Fibroblast of lung (primary cell): Measurements from ENCODE around the gene ZCCHC7. TPM values are rescaled to one million over a fixed set of nuclear protein-coding genes. Genes with fewer than 3 reads are reported as not detected.

Experiments
- DNase-seq, 2 donors: peaks; one replicate each; pipeline versions ENCODE4 v3.0.0 to v3.0.0-alpha.2; 2010; ENCODE audit warnings: low read depth in 2 of 2
- H2AFZ ChIP-seq: 2 replicates; pipeline ENCODE4 v1.5.1; 2012; ENCODE audit warnings: low read length, control low read depth, inconsistent platforms
- H3K27ac ChIP-seq: 2 replicates; pipeline ENCODE4 v1.5.1; 2011; ENCODE audit warnings: low read length, control low read depth; ENCODE audit not compliant: insufficient read depth
- H3K27me3 ChIP-seq: 2 replicates; pipeline ENCODE4 v1.5.1; 2011; ENCODE audit warnings: mild to moderate bottlenecking, low read length; ENCODE audit not compliant: control insufficient read depth, insufficient read depth
- H3K36me3 ChIP-seq: 2 replicates; pipeline ENCODE4 v1.5.1; 2011; ENCODE audit warnings: low read length; ENCODE audit not compliant: control insufficient read depth, insufficient read depth
- H3K4me1 ChIP-seq: 2 replicates; pipeline ENCODE4 v1.5.1; 2011; ENCODE audit warnings: low read length; ENCODE audit not compliant: control insufficient read depth, insufficient read depth; ENCODE audit errors: extremely low read depth
- H3K4me2 ChIP-seq: 2 replicates; pipeline ENCODE4 v1.5.1; 2011; ENCODE audit warnings: low read length, control low read depth; ENCODE audit not compliant: insufficient read depth; ENCODE audit errors: extremely low read depth
- H3K4me3 ChIP-seq, 4 experiments: fragments of 200-600 bp in 1 of 4; sonication (generic) in 1 of 4; replicated peaks in 1 of 4; 2 replicates each; pipeline ENCODE4 v1.5.1; 2011 to 2016; ENCODE audit warnings: low read length in 4 of 4, low read depth in 3 of 4, mild to moderate bottlenecking in 3 of 4, control low read depth in 2 of 4, inconsistent platforms in 1 of 4, mixed read lengths in 1 of 4; ENCODE audit not compliant: insufficient read depth in 1 of 4; ENCODE audit errors: control extremely low read depth in 1 of 4
- H3K79me2 ChIP-seq: 2 replicates; pipeline ENCODE4 v1.5.1; 2012; ENCODE audit warnings: mild to moderate bottlenecking, low read length, inconsistent platforms; ENCODE audit not compliant: control insufficient read depth, insufficient read depth
- H3K9ac ChIP-seq: 2 replicates; pipeline ENCODE4 v1.5.1; 2011; ENCODE audit warnings: mild to moderate bottlenecking, low read length, control low read depth; ENCODE audit not compliant: insufficient read depth
- H3K9me3 ChIP-seq: 2 replicates; pipeline ENCODE4 v1.5.1; 2012; ENCODE audit warnings: low read depth, low read length; ENCODE audit not compliant: control insufficient read depth, insufficient read depth
- H4K20me1 ChIP-seq: 2 replicates; pipeline ENCODE4 v1.5.1; 2011; ENCODE audit warnings: low read length; ENCODE audit not compliant: control insufficient read depth, insufficient read depth; ENCODE audit errors: extremely low read depth
- CTCF ChIP-seq, 2 donors: IDR thresholded peaks in 1 of 2; conservative IDR thresholded peaks in 1 of 2; 1 replicate in 1 of 2; 2 replicates in 1 of 2; pipeline ENCODE4 v1.5.1; 2011 to 2012; ENCODE audit warnings: low read length in 2 of 2, control low read depth in 1 of 2, inconsistent platforms in 1 of 2, low read depth in 1 of 2, mild to moderate bottlenecking in 1 of 2
- EZH2 ChIP-seq: IDR thresholded peaks from 2 replicates; pipeline ENCODE4 v1.5.1; 2012; ENCODE audit warnings: low read length, control low read depth, mild to moderate bottlenecking; ENCODE audit errors: missing control alignments
- polyA plus RNA-seq, 2 donors: library from polyadenylated mRNA; depleted of rRNA in 1 of 2; stranded (reverse) in 1 of 2; unstranded in 1 of 2; fragments of >200 nt; gene quantifications; 2 replicates each; pipeline ENCODE4 v1.2.1, GENCODE V29; 2011 to 2012; ENCODE audit warnings: missing spikeins in 1 of 2
- total RNA-seq: library from RNA; depleted of rRNA; stranded (reverse); fragments of >200 nt; gene quantifications from 2 replicates; pipeline ENCODE4 v1.2.1, GENCODE V29; 2014

Gene ZCCHC7
- total and polyA plus RNA-seq, 2 donors (not counting 1 experiment from before 2014, with no cell fraction given) = 15.0 to 23.8 TPM

- Histone ChIP-seq H3K4me2 (no peak overlapping the region), H3K4me3 (no peak overlapping the region), H3K9me3 (no peaks in the 10 kb centered on the region), H3K27ac (no peak overlapping the region), H4K20me1 (no peaks in the 10 kb centered on the region), H3K79me2 (no peaks in the 10 kb centered on the region), H3K36me3 (peaks cover 1% of the 10 kb centered on the region), H3K4me1 (no peaks in the 10 kb centered on the region), H2AFZ (no peak overlapping the region), H3K27me3 (no peaks in the 10 kb centered on the region), H3K9ac (no peak overlapping the region)
- DNase-seq = no peak
- TF ChIP-seq EZH2 (no peak), CTCF (conservative IDR thresholded peaks at IDR 0.05 in 1 of 2, IDR thresholded peaks at IDR 0.05 in 1 of 2; ENCODE audit: low read depth in 1 of 2, low read length in 2 of 2) (peak; percentile 8 to 13)
Measured at GRCh38 chr9:37309136-37309535, 188.8 kb downstream of the ZCCHC7 start.

GRCh38 chr9:37311938-37312708 lies 191.7 kb downstream of the ZCCHC7 start:
- H3K79me2 ChIP-seq = no peaks in the 10 kb centered on the region
- no peaks in the 10 kb centered on the region for H3K27me3 ChIP-seq
- DNase-seq = peak; percentile 53 to 88
- no peak overlapping the region for H3K9ac ChIP-seq
- H3K36me3 ChIP-seq = no peaks in the 10 kb centered on the region
- no peaks in the 10 kb centered on the region for H3K4me1 ChIP-seq
- H3K4me2 ChIP-seq = no peak overlapping the region
- no peak overlapping the region for H2AFZ ChIP-seq
- no peak for TF ChIP-seq CTCF (conservative IDR thresholded peaks at IDR 0.05 in 1 of 2, IDR thresholded peaks at IDR 0.05 in 1 of 2; ENCODE audit: low read depth in 1 of 2, low read length in 2 of 2)
- TF ChIP-seq EZH2 = no peak
- H3K4me3 ChIP-seq = no peak overlapping the region
- no peaks in the 10 kb centered on the region for H4K20me1 ChIP-seq
- H3K27ac ChIP-seq = no peak overlapping the region
- no peaks in the 10 kb centered on the region for H3K9me3 ChIP-seq

GRCh38 chr9:37324261-37324683 lies 203.9 kb downstream of the ZCCHC7 start:
- H3K27ac ChIP-seq = no peak overlapping the region
- H3K9ac ChIP-seq = no peak overlapping the region
- no peaks in the 10 kb centered on the region for H4K20me1 ChIP-seq
- no peaks in the 10 kb centered on the region for H3K79me2 ChIP-seq
- no peaks in the 10 kb centered on the region for H3K4me1 ChIP-seq
- no peak for TF ChIP-seq CTCF (conservative IDR thresholded peaks at IDR 0.05 in 1 of 2, IDR thresholded peaks at IDR 0.05 in 1 of 2; ENCODE audit: low read depth in 1 of 2, low read length in 2 of 2)
- no peak for TF ChIP-seq EZH2
- H3K27me3 ChIP-seq = no peaks in the 10 kb centered on the region
- H3K4me2 ChIP-seq = no peak overlapping the region
- peak; percentile 34 to 47 for DNase-seq
- H3K36me3 ChIP-seq = no peaks in the 10 kb centered on the region
- no peaks in the 10 kb centered on the region for H3K9me3 ChIP-seq
- no peak overlapping the region for H3K4me3 ChIP-seq
- H2AFZ ChIP-seq = no peak overlapping the region
